ENCODE data around the gene CARD10.
A peak's percentile ranks its signal among the peaks of the same experiment; 100 is the strongest.

The CARD10 gene

GRCh38 chr22:37462436-37462835, 56.8 kb downstream of the CARD10 start:
- TF ChIP-seq, protein P1, sequence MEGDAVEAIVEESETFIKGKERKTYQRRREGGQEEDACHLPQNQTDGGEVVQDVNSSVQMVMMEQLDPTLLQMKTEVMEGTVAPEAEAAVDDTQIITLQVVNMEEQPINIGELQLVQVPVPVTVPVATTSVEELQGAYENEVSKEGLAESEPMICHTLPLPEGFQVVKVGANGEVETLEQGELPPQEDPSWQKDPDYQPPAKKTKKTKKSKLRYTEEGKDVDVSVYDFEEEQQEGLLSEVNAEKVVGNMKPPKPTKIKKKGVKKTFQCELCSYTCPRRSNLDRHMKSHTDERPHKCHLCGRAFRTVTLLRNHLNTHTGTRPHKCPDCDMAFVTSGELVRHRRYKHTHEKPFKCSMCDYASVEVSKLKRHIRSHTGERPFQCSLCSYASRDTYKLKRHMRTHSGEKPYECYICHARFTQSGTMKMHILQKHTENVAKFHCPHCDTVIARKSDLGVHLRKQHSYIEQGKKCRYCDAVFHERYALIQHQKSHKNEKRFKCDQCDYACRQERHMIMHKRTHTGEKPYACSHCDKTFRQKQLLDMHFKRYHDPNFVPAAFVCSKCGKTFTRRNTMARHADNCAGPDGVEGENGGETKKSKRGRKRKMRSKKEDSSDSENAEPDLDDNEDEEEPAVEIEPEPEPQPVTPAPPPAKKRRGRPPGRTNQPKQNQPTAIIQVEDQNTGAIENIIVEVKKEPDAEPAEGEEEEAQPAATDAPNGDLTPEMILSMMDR (IDR thresholded peaks at IDR 0.05; ENCODE audit: low read depth, low read length) = no peak
- Histone ChIP-seq H3K4me3 (ENCODE audit: low read depth, low read length) (no peak overlapping the region), H3K27me3 (ENCODE audit: insufficient read depth, low read depth, severe bottlenecking) (no peaks in the 10 kb centered on the region), H3K36me3 (peaks cover 20% of the 10 kb centered on the region), H3K27ac (no peak overlapping the region), H3K9me3 (ENCODE audit: severe bottlenecking) (no peaks in the 10 kb centered on the region)
- DNase-seq = no peak

GRCh38 chr22:37461961-37462360, 57.3 kb downstream of the CARD10 start:
- Histone ChIP-seq H3K27me3 (ENCODE audit: insufficient read depth, low read depth, severe bottlenecking) (no peaks in the 10 kb centered on the region), H3K4me3 (ENCODE audit: low read depth, low read length) (no peak overlapping the region), H3K27ac (no peak overlapping the region), H3K9me3 (ENCODE audit: severe bottlenecking) (no peaks in the 10 kb centered on the region), H3K36me3 (peaks cover 20% of the 10 kb centered on the region)
- TF ChIP-seq, protein P1 (IDR thresholded peaks at IDR 0.05; ENCODE audit: low read depth, low read length) = no peak
- peak; percentile 48 for DNase-seq

GRCh38 chr22:37460684-37461083, 58.5 kb downstream of the CARD10 start:
- Histone ChIP-seq H3K36me3 (peaks cover 10% of the 10 kb centered on the region), H3K4me3 (ENCODE audit: low read depth, low read length) (no peak overlapping the region), H3K27me3 (ENCODE audit: insufficient read depth, low read depth, severe bottlenecking) (no peaks in the 10 kb centered on the region), H3K27ac (no peak overlapping the region), H3K9me3 (ENCODE audit: severe bottlenecking) (no peaks in the 10 kb centered on the region)
- TF ChIP-seq, protein P1 (IDR thresholded peaks at IDR 0.05; ENCODE audit: low read depth, low read length) = no peak
- no peak for DNase-seq

DNA sequence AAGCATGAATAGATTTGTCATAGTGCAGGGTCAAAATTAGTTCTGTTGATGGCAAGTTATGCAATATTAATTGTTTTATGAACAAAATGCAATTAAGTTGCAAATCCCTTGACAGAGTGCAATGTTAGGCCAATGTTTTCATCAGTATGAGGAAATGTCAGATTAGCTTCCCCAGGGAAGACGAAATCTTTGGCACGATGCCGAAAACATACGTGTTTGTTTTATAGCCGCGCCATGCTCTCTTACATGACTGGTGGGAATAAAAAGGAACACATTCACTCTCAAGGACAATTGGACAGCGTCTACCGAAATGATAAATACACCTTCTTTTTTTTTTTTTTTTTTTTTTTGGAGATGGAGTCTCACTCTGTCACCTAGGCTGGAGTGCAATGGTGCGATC, 60.0 kb downstream of the CARD10 start:
- no peak overlapping the region for H3K27ac ChIP-seq
- H3K9me3 ChIP-seq (ENCODE audit: severe bottlenecking) = no peaks in the 10 kb centered on the region
- no peak for DNase-seq
- H3K4me3 ChIP-seq (ENCODE audit: low read depth, low read length) = no peak overlapping the region
- H3K36me3 ChIP-seq = no peaks in the 10 kb centered on the region
- TF ChIP-seq, protein P1 (IDR thresholded peaks at IDR 0.05; ENCODE audit: low read depth, low read length) = no peak
- H3K27me3 ChIP-seq (ENCODE audit: insufficient read depth, low read depth, severe bottlenecking) = no peaks in the 10 kb centered on the region

GRCh38 chr22:37457093-37457893, 61.9 kb downstream of the CARD10 start:
- Histone ChIP-seq H3K36me3 (no peaks in the 10 kb centered on the region), H3K27ac (peak overlapping the region; percentile 15), H3K27me3 (ENCODE audit: insufficient read depth, low read depth, severe bottlenecking) (no peaks in the 10 kb centered on the region), H3K9me3 (ENCODE audit: severe bottlenecking) (no peaks in the 10 kb centered on the region), H3K4me3 (ENCODE audit: low read depth, low read length) (no peak overlapping the region)
- DNase-seq = peak; percentile 85
- TF ChIP-seq, protein P1 (IDR thresholded peaks at IDR 0.05; ENCODE audit: low read depth, low read length) = peak; percentile 96

DNA sequence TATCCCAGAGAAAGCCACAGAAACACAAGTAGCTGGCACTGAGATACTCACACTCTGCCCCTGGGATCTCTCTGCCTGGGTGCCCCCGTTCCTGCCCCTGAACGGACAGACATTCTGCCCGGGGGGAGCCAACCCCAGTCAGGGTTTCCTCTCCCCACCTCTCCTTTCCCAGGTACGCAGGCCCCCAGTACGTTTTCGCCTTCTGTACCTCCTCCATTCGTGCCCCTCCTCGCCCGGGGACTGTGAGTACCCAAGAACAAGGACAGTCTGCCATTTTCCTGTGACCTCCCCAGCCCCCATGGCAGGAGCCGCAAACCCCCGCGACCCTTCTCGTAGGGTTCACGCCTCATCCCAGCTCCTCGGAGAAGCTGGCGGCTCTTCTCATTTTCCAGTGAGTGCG, 62.9 kb downstream of the CARD10 start:
- Histone ChIP-seq H3K27ac (peak overlapping the region; percentile 15), H3K9me3 (ENCODE audit: severe bottlenecking) (no peaks in the 10 kb centered on the region), H3K36me3 (no peaks in the 10 kb centered on the region), H3K4me3 (ENCODE audit: low read depth, low read length) (peak overlapping the region; percentile 19), H3K27me3 (ENCODE audit: insufficient read depth, low read depth, severe bottlenecking) (no peaks in the 10 kb centered on the region)
- no peak for DNase-seq
- TF ChIP-seq, protein P1 (IDR thresholded peaks at IDR 0.05; ENCODE audit: low read depth, low read length) = no peak
